HG03196 (cell line): Measurements from ENCODE around the gene RBAK.
"Not testable (repeated sequence)": the region's sequence is repeated elsewhere in the genome, so short reads cannot be mapped to it uniquely, and the experiment has no call there.

Experiments used
- ATAC-seq: cut with Tn5 transposase; IDR thresholded peaks from one replicate; pipeline ENCODE4 v1.9.1; 2021; ENCODE audit not compliant: unreplicated experiment

Gene RBAK

GRCh38 chr7:5045558-5046396 is at the start of gene RBAK:
TSS of gene RBAK (plus strand) at chr7:5045860. CDS start at chr7:5048077, 2,217 bp downstream.
- ATAC-seq = peak; percentile 100

DNA sequence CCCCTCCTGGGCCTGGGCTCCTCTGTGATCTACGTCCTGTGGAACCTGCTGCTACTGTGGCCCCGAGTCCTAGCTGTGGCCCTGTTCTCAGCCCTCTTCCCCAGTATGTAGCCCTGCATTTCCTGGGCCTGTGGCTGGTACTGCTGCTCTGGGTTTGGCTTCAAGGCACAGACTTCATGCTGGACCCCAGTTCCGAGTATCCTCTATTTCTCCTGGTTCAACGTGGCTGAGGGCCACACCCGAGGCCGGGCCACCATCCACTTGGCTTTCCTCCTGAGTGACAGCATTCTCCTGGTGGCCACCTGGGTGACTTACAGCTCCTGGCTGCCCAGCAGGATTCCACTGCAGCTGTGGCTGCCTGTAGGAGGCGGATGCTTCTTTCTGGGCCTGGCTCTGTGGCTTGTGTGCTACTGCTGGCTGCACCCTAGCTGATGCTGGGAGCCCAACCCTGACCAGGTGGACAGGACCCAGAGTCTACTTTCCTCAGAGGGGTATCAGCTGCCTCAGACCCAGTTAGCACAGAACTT is 48.9 kb upstream of the RBAK start:
- ATAC-seq = no peak

DNA sequence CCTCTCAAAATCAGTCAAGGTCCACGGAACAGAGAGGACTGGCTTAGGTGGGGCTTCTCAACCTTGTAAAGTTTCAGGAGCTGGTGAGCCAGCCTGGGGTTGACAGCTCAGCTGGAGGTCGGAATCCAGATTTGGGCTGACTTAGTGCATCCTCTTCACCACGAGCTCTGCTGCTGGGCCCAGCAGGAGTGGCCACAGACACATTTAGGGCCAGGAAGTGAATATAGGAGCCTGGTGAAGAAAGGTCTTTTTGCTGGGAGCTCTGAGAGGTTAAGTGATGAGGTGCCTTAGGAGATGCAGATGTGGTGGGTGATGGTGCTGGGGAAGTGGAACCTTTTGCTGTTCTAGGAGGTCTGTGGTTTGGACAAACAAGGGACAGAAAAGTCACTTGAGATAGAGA is 47.4 kb upstream of the RBAK start:
- ATAC-seq = no peak

GRCh38 chr7:4998910-4999309 is 46.8 kb upstream of the RBAK start:
- no peak for ATAC-seq

DNA sequence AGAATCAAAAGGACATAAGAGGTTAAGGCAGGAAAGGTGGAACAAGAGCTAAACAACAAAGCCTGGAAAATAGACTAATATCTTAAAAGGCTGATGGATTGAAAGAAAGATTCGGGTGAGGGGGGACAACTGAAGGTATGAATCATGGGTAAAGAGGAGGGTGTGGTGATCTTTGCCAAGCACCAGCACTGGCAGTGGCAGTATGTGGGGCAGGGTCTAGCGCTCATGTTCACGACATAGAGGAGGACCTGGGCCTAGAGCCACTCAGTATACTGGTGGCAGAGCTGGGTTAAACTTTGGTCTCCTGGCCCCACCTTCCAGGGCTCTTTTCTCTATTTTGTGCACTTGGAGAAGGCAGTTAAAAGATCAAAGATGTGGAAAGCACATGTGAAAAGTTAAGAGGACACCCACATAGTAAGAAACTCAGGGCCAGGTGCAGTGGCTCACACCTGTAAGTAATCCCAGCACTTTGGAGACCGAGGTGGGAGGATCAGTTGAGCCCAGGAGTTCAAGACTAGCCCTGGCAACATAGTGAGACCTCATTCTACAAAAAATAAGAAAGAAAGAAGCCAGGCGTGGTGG is 46.2 kb upstream of the RBAK start:
- no peak for ATAC-seq

- no peak for ATAC-seq
These were observed 44.7 kb upstream of the RBAK start for GRCh38 chr7:5001003-5001402.

DNA sequence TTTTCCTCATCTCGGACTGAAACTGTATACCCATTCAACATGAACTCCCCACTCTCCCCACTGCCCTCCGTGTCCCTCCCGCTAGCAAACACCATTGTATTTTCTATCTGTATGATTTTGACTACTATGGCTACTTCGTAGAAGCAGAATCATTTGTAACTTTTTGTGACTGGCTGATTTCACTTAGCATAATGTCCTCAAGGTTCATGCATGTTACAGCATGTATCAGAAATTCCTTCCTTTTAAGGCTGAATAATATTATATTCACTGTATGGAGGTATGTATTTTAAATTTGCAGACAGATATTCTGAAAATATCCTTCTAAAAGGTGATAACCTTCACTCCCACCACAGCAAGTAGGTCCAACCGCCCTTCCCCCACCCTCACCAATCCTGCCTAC is 43.7 kb upstream of the RBAK start:
- no peak for ATAC-seq

- no peak for ATAC-seq
These were observed 40.6 kb upstream of the RBAK start for GRCh38 chr7:5005066-5005465.

DNA sequence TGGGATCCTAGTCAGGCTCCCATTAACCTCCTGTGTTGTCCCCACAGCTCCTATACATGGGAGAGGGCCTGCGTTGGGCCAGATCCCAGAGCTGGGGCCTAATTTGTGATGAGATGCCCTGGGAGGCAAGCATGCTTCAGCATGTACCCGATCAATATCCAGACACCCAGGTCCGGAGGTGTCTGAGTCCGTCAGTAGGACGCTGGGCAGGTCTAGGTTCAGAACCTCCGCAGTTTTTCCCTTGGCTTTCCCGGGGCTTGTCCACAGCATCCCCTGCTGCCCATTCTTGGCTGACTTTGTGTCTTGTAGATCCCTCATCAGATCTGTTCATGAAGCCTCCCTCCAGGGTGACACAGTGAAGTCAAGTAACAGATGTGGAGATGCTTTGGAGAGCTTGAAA is 32.7 kb upstream of the RBAK start:
- ATAC-seq = no peak

GRCh38 chr7:5015936-5016335 is 29.7 kb upstream of the RBAK start:
- not testable (repeated sequence) for ATAC-seq

- not testable (repeated sequence) for ATAC-seq
These were observed 28.0 kb upstream of the RBAK start for GRCh38 chr7:5017626-5018025.

- ATAC-seq = no peak
These were observed 25.6 kb upstream of the RBAK start for GRCh38 chr7:5020098-5020497.

DNA sequence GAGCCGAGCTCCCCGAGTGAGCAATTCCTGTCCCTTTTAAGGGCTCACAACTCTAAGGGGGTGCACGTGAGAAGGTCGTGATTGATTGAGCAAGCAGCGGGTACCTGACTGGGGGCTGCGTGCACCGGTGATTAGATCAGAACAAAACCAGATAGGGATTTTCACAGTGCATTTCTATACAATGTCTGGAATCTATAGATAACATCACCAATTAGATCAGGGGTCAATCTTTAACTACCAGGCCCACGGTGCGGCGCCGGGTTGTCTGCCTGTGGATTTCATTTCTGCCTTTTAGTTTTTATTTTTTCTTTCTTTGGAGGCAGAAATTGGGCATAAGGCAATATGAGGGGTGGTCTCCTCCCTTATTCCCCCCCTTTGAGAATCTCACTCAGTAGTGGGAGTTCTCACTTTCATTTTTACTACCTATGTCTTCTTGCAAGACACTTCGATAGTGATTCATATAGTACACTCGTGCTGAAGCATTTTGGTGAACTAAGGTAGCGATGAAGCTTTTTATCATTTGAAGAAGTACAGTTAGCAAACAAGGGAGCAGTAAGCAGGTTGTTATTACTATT is 24.6 kb upstream of the RBAK start:
- not testable (repeated sequence) for ATAC-seq

DNA sequence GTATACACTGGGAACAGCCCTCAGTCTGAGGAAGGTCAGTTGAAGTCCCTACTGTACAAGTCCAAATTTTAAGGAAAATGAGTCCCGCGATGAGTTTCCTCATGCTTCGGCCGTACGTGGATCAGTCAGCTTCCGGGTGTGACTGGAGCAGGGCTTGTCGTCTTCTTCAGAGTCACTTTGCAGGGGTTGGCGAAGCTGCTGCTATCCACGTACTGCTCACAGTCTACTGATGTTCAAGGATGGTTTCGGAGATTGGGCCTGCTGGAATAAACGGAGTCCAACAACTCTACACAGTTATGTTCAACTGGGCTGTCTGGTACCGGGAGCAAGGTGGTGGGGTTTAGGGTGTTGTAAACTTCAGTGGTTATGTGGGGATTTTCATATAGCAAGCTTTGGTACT is 22.0 kb upstream of the RBAK start:
- not testable (repeated sequence) for ATAC-seq

- not testable (repeated sequence) for ATAC-seq
These were observed 17.8 kb upstream of the RBAK start for GRCh38 chr7:5027796-5028410.

- ATAC-seq = not testable (repeated sequence)
These were observed 12.5 kb upstream of the RBAK start for GRCh38 chr7:5033186-5033585.

- no peak for ATAC-seq
These were observed 10.4 kb upstream of the RBAK start for GRCh38 chr7:5035276-5035675.

GRCh38 chr7:5036446-5036845 is 9.2 kb upstream of the RBAK start:
- no peak for ATAC-seq

DNA sequence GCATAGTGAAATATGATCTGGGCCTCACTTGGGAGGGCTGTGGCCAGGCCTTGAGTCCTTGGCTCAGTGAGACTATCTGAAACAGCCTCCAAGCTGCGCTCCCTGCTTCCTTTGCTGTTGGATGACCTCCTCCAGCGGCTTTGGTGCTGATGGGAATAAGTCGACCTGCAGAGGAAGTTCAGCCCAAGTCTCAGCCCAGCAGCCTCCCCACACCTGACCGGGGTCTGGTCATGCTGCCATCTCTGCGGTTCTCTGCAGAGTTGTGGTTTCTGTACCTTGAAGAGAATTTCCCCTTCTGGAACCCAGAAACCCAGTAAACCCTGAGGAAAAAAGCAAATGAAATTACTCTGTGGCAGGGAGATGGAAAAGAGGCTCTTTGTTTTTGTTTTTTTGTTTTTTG is 4.6 kb upstream of the RBAK start:
- ATAC-seq = no peak

- ATAC-seq = no peak
These were observed 2.0 kb upstream of the RBAK start for GRCh38 chr7:5043661-5044060.

GRCh38 chr7:5046397-5046732 is 705 bp downstream of the RBAK start:
- ATAC-seq = not testable (repeated sequence)

GRCh38 chr7:5047127-5047526 is 1.5 kb downstream of the RBAK start:
- ATAC-seq = not testable (repeated sequence)
